ENCODE results near the gene MAN2B2.

- TF ChIP-seq, protein P1, sequence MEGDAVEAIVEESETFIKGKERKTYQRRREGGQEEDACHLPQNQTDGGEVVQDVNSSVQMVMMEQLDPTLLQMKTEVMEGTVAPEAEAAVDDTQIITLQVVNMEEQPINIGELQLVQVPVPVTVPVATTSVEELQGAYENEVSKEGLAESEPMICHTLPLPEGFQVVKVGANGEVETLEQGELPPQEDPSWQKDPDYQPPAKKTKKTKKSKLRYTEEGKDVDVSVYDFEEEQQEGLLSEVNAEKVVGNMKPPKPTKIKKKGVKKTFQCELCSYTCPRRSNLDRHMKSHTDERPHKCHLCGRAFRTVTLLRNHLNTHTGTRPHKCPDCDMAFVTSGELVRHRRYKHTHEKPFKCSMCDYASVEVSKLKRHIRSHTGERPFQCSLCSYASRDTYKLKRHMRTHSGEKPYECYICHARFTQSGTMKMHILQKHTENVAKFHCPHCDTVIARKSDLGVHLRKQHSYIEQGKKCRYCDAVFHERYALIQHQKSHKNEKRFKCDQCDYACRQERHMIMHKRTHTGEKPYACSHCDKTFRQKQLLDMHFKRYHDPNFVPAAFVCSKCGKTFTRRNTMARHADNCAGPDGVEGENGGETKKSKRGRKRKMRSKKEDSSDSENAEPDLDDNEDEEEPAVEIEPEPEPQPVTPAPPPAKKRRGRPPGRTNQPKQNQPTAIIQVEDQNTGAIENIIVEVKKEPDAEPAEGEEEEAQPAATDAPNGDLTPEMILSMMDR (conservative IDR thresholded peaks at IDR 0.05), result no peak
- TF ChIP-seq EZH2 (IDR thresholded peaks at IDR 0.05; ENCODE audit: low read depth), result no peak
Observed at GRCh38 chr4:6571608-6572007, 3.4 kb upstream of the MAN2B2 start.

Data from PC-9 (cell line).